WTC11 (cell line): ENCODE data around the gene PBX4. TPM values are rescaled to one million over a fixed set of nuclear protein-coding genes. Genes with fewer than 3 reads are reported as not detected.

Source experiments
- ATAC-seq: fragments of 200-7000 bp; cut with Tn5 transposase; 2 replicates; pipeline ENCODE4 v1.10.0; 2021; ENCODE audit warnings: mild to moderate bottlenecking, moderate library complexity
- CTCF ChIA-PET: fragments of 300-600 bp; sonication (Branson Sonifier 250); formaldehyde crosslinking; loops from one replicate; lab custom pipeline; 2021; ENCODE audit warnings: antibody characterized with exemption; lab: Charles Lee
- POLR2A ChIA-PET: fragments of 350-600 bp; sonication (Branson Sonifier 250); formaldehyde crosslinking; loops from one replicate; lab custom pipeline; 2021; ENCODE audit warnings: antibody characterized with exemption; lab: Charles Lee
- DNase-seq: peaks from one replicate; pipeline ENCODE4 v3.0.0; 2021; ENCODE audit warnings: low spot score
- H3K27ac Mint-ChIP-seq: 2 replicates; pipeline ENCODE4 v1.8.0; 2021; ENCODE audit warnings: mixed read lengths
- H3K27me3 Mint-ChIP-seq: 2 replicates; pipeline ENCODE4 v1.8.0; 2021; ENCODE audit warnings: low read depth, mild to moderate bottlenecking, moderate library complexity, mixed read lengths
- H3K36me3 Mint-ChIP-seq: 2 replicates; pipeline ENCODE4 v1.8.0; 2021; ENCODE audit warnings: mixed read lengths
- H3K4me1 Mint-ChIP-seq: 2 replicates; pipeline ENCODE4 v1.8.0; 2022; ENCODE audit warnings: mixed read lengths
- H3K4me3 Mint-ChIP-seq: 2 replicates; pipeline ENCODE4 v1.8.0; 2021; ENCODE audit warnings: mild to moderate bottlenecking, moderate library complexity, mixed read lengths
- H3K9me3 Mint-ChIP-seq: 2 replicates; pipeline ENCODE4 v1.8.0; 2021; ENCODE audit warnings: mixed read lengths
- AFF4 ChIP-seq: sonication (generic); formaldehyde crosslinking; IDR thresholded peaks from 2 replicates; pipeline ENCODE4 v1.8.1; 2023; ENCODE audit warnings: mild to moderate bottlenecking, missing genetic modification reagents, borderline replicate concordance
- AR ChIP-seq: fragments of 250-450 bp; sonication (Bioruptor Pico); IDR thresholded peaks from 2 replicates; pipeline ENCODE4 v1.9.0; 2021; ENCODE audit warnings: mild to moderate bottlenecking
- ERG ChIP-seq: fragments of 250-450 bp; sonication (Bioruptor Pico); IDR thresholded peaks from 2 replicates; pipeline ENCODE4 v1.8.0; 2021; ENCODE audit warnings: mild to moderate bottlenecking
- ESRRA ChIP-seq: sonication (generic); formaldehyde crosslinking; IDR thresholded peaks from 2 replicates; pipeline ENCODE4 v1.8.1; 2022; ENCODE audit warnings: mild to moderate bottlenecking, missing genetic modification reagents, borderline replicate concordance
- GRHL2 ChIP-seq: fragments of 250-450 bp; sonication (Bioruptor Pico); IDR thresholded peaks from 2 replicates; pipeline ENCODE4 v1.8.0; 2022; ENCODE audit warnings: mild to moderate bottlenecking, moderate library complexity; ENCODE audit not compliant: insufficient replicate concordance, severe bottlenecking
- MAX ChIP-seq: sonication (generic); formaldehyde crosslinking; IDR thresholded peaks from 2 replicates; pipeline ENCODE4 v1.8.0; 2022; ENCODE audit warnings: mild to moderate bottlenecking, missing genetic modification reagents
- NFE2L1 ChIP-seq: sonication (generic); formaldehyde crosslinking; IDR thresholded peaks from 2 replicates; pipeline ENCODE4 v1.8.1; 2023; ENCODE audit warnings: missing genetic modification reagents
- SP1 ChIP-seq: sonication (generic); formaldehyde crosslinking; conservative IDR thresholded peaks from 2 replicates; pipeline ENCODE4 v1.8.1; 2022; ENCODE audit warnings: missing genetic modification reagents
- STAT6 ChIP-seq: sonication (generic); formaldehyde crosslinking; conservative IDR thresholded peaks from 2 replicates; pipeline ENCODE4 v1.8.1; 2023; ENCODE audit warnings: mild to moderate bottlenecking, low read depth, missing genetic modification reagents, moderate library complexity
- TCF7 ChIP-seq: sonication (generic); formaldehyde crosslinking; IDR thresholded peaks from 2 replicates; pipeline ENCODE4 v1.8.0; 2022; ENCODE audit warnings: mild to moderate bottlenecking, low read depth, missing genetic modification reagents, moderate library complexity
- ZMAT4 ChIP-seq: fragments of 250-450 bp; sonication (Bioruptor Pico); IDR thresholded peaks from 2 replicates; pipeline ENCODE4 v1.9.0; 2021; ENCODE audit warnings: mild to moderate bottlenecking
- ZNF281 ChIP-seq: sonication (generic); formaldehyde crosslinking; IDR thresholded peaks from 2 replicates; pipeline ENCODE4 v1.8.0; 2023; ENCODE audit warnings: mild to moderate bottlenecking, missing genetic modification reagents
- ZNF423 ChIP-seq: fragments of 250-450 bp; sonication (Bioruptor Pico); IDR thresholded peaks from 2 replicates; pipeline ENCODE4 v2.1.2; 2022; ENCODE audit warnings: mild to moderate bottlenecking, moderate library complexity
- ZNF512 ChIP-seq: sonication (generic); formaldehyde crosslinking; IDR thresholded peaks from 2 replicates; pipeline ENCODE4 v1.8.1; 2022; ENCODE audit warnings: missing genetic modification reagents, borderline replicate concordance
- ZNF532 ChIP-seq: fragments of 250-450 bp; sonication (Bioruptor Pico); IDR thresholded peaks from 2 replicates; pipeline ENCODE4 v1.9.0; 2021; ENCODE audit warnings: mild to moderate bottlenecking, borderline replicate concordance
- total RNA-seq: library from RNA; stranded (reverse); gene quantifications from 3 replicates; pipeline ENCODE4 v1.2.3, GENCODE V29; 2021

Gene PBX4
- total RNA-seq, 1 experiment from 2014 or later = 3.2 TPM

GRCh38 chr19:19661141-19661674 is 42.7 kb upstream of the PBX4 start:
- peaks cover 17% of the 10 kb centered on the region for H3K4me1 Mint-ChIP-seq
- POLR2A ChIA-PET = no interaction called here
- CTCF ChIA-PET = interaction anchor here (0.8 to 1.9 kb wide), 4 partner anchors 17 to 129 kb away, joined by 3 to 6 read pairs (median 4); partner anchors contain the start of gene GMIP
- DNase-seq = no peak
- ATAC-seq = no peak
- peak overlapping the region; percentile 84 for H3K27ac Mint-ChIP-seq
- H3K36me3 Mint-ChIP-seq = peaks cover 36% of the 10 kb centered on the region
- H3K9me3 Mint-ChIP-seq = no peaks in the 10 kb centered on the region
- no peaks in the 10 kb centered on the region for H3K27me3 Mint-ChIP-seq
- peak overlapping the region; percentile 94 for H3K4me3 Mint-ChIP-seq
- no peak for TF ChIP-seq TCF7 (CRISPR knock-in tag)
- TF ChIP-seq ZNF532 (CRISPR knock-in tag) = no peak
- TF ChIP-seq GRHL2 = no peak
- no peak for TF ChIP-seq STAT6 (CRISPR knock-in tag)
- TF ChIP-seq ZNF423 (CRISPR knock-in tag) = no peak
- TF ChIP-seq ZNF512 (CRISPR knock-in tag) = no peak
- no peak for TF ChIP-seq ZNF281 (CRISPR knock-in tag)
- TF ChIP-seq NFE2L1 = no peak
- no peak for TF ChIP-seq MAX
- TF ChIP-seq ZMAT4 (CRISPR knock-in tag) = no peak
- TF ChIP-seq ESRRA (CRISPR knock-in tag) = no peak
- no peak for TF ChIP-seq ERG (CRISPR knock-in tag)
- TF ChIP-seq AFF4 = no peak
- no peak for TF ChIP-seq SP1 (CRISPR knock-in tag)
- TF ChIP-seq AR (CRISPR knock-in tag) = no peak
